Sciatic nerve (tissue), 2 donors: ENCODE measurements around the gene PPP1R2C. TPM values are rescaled to one million over a fixed set of nuclear protein-coding genes. Genes with fewer than 3 reads are reported as not detected.

Experiments used
- ATAC-seq: fragments of 200-7000 bp; cut with Tn5 transposase; one replicate; pipeline ENCODE4 v1.9.1; 2020; ENCODE audit warnings: mild to moderate bottlenecking, moderate library complexity
- DNase-seq: peaks from one replicate; pipeline ENCODE4 v3.0.0-alpha.2; 2020; ENCODE audit warnings: low spot score
- intact Hi-C: fragments of 100-400 bp; cut with DNase I; formaldehyde crosslinking; loops from one replicate; pipeline ENCODE4 v1.14.2; 2022
- total RNA-seq: library from RNA; stranded (reverse); fragmentation: NEBNext Ultra II Directional; extraction: Animal tissue kit (Norgen Biotek cat#: 25700); gene quantifications from one replicate; pipeline ENCODE4 v1.2.1, GENCODE V29; 2021
- donor health status: DM: no; HTN: no; CAD: no.
- donor health status: DM: no; HTN: no; CAD: no.

Gene PPP1R2C
- total RNA-seq, 1 donor from 2014 or later, result not detected

GRCh38 chrX:42752730-42753129, 25.2 kb downstream of the PPP1R2C start:
- ATAC-seq (no peak), DNase-seq (no peak)
- intact Hi-C loops, result no loop called here

GRCh38 chrX:42751573-42751972, 26.4 kb downstream of the PPP1R2C start:
- ATAC-seq (no peak), DNase-seq (no peak)
- intact Hi-C loops, result no loop called here

GRCh38 chrX:42748067-42748850, 29.7 kb downstream of the PPP1R2C start:
- DNase-seq (no peak), ATAC-seq (no peak)
- intact Hi-C loops, result no loop called here

DNA sequence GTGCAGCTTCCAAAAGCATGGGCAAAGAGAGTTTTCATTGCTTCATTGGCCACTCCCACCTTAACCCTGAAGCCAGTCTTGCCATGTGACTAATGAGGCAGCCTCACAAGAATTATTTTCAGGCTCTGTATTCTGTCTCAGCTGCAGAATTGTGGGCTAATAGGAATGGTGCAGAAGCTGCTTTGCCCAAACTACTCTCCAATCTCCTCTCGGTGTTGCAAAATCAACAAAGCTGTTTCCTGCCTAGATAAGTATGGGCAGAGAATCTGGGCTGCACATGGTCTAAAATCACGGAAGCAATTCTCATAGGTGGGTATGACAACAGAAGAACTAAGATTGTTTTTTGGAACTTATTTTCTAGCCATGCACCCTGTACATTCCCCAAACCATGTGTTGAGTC, 31.4 kb downstream of the PPP1R2C start:
- DNase-seq, result no peak
- intact Hi-C loops, result no loop called here
- no peak for ATAC-seq

DNA sequence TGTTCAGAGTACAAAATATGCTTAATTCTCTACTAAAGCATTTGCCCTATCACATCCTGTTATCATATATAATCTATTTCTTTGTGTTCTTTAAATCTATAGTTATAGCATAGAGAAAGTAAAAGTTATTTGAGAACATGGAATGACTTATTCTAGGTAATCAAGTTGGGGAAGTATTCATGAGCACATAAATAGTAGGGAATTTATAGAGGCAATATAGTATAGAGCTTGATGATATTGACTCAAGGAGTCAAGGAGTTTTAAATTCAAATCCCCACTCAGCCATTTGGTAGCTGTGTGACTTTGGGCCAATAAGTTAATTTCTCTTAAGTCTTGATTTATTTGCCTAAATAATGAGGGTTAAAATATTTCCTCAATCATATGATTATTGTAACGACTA, 37.5 kb downstream of the PPP1R2C start:
- intact Hi-C loops, result no loop called here

GRCh38 chrX:42739741-42740140, 38.2 kb downstream of the PPP1R2C start:
- DNase-seq (no peak), ATAC-seq (no peak)
- intact Hi-C loops, result no loop called here

More for the DNA sequence above, 37.5 kb downstream of the PPP1R2C start:
- DNase-seq (no peak), ATAC-seq (no peak)

- intact Hi-C loops, result no loop called here
- no peak for ATAC-seq
- no peak for DNase-seq
Observed at GRCh38 chrX:42739258-42739657, 38.7 kb downstream of the PPP1R2C start.

- DNase-seq (no peak), ATAC-seq (no peak)
- intact Hi-C loops, result no loop called here
Observed at GRCh38 chrX:42738552-42738951, 39.4 kb downstream of the PPP1R2C start.

DNA sequence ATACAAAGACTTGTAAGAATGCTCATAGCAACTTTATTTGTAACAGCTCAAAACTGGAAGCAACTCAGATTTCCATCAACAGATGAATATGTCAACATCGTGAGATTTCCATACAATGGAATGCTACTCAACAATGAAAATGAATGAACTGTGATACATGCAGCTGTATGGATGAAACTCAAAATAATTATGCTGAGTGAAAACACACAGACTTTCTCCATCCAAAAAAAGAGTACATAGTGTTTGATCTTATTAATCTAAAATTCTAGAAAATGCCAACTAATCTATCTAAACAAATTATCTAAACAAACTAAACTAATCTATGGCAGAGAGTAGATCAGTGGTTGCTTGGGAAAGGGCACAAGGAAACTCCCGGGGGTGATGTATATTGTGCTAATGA, 42.7 kb downstream of the PPP1R2C start:
- ATAC-seq (no peak), DNase-seq (no peak)
- intact Hi-C loops, result no loop called here

- no peak for DNase-seq
Observed at GRCh38 chrX:42732506-42732905, 45.5 kb downstream of the PPP1R2C start.

More at GRCh38 chrX:42732506-42732905, 45.5 kb downstream of the PPP1R2C start:
- ATAC-seq, result peak; percentile 42
- intact Hi-C loops, result no loop called here
